ENCODE results near the gene ADAMTS6.

DNA sequence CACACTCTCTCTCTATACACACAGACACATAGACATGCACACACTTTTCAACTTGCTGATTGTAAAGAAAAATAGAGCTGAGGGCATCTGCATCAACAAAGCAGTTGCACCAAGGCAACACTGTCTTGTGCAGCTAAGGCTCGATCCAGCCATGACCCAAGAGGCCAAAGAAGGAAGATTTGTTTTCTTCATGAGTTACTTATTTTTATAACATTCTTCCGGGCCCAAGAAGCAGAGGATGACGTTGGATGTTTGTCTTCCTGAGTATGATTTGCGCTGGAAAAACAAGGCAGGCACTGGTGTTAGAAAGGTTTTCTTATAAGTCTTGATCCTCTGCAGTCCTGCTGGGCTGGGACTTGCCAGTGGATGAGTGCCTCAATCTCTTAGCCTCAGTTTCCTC lies 344.1 kb downstream of the ADAMTS6 start:
- TF ChIP-seq, protein P1, sequence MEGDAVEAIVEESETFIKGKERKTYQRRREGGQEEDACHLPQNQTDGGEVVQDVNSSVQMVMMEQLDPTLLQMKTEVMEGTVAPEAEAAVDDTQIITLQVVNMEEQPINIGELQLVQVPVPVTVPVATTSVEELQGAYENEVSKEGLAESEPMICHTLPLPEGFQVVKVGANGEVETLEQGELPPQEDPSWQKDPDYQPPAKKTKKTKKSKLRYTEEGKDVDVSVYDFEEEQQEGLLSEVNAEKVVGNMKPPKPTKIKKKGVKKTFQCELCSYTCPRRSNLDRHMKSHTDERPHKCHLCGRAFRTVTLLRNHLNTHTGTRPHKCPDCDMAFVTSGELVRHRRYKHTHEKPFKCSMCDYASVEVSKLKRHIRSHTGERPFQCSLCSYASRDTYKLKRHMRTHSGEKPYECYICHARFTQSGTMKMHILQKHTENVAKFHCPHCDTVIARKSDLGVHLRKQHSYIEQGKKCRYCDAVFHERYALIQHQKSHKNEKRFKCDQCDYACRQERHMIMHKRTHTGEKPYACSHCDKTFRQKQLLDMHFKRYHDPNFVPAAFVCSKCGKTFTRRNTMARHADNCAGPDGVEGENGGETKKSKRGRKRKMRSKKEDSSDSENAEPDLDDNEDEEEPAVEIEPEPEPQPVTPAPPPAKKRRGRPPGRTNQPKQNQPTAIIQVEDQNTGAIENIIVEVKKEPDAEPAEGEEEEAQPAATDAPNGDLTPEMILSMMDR (IDR thresholded peaks at IDR 0.05), result no peak
- TF ChIP-seq POLR2A (IDR thresholded peaks at IDR 0.05), result no peak

Measured in uterus (tissue), 2 donors.